ENCODE measurements around the gene CDKL4.

- TF ChIP-seq CTCF (conservative IDR thresholded peaks at IDR 0.05; ENCODE audit: low read depth, low read length) (no peak), EZH2 (IDR thresholded peaks at IDR 0.05; ENCODE audit: borderline replicate concordance, low read depth, low read length, poor library complexity, severe bottlenecking) (no peak)
Observed at GRCh38 chr2:39223909-39224308, 19.9 kb downstream of the CDKL4 start.

Data from A673 (cell line).